Uterus (tissue), 2 donors: ENCODE measurements around the gene PRELID3B.

ENCODE experiments used
- POLR2A ChIP-seq, 2 donors: fragments of 450-650 bp; IDR thresholded peaks; one replicate each; pipeline ENCODE4 v1.6.1; 2016; ENCODE audit warnings: antibody characterized with exemption in 2 of 2, mild to moderate bottlenecking in 1 of 2, moderate library complexity in 1 of 2
- TF ChIP-seq, protein P1 (sequence below), 4 experiments: fragments of 200-600 bp in 2 of 4; fragments of 450-650 bp in 2 of 4; sonication (generic) in 2 of 4; IDR thresholded peaks; one replicate each; pipeline ENCODE4 v1.5.1; 2016 to 2019; ENCODE audit warnings: antibody characterized with exemption in 4 of 4, mild to moderate bottlenecking in 2 of 4, moderate library complexity in 1 of 4

DNA sequence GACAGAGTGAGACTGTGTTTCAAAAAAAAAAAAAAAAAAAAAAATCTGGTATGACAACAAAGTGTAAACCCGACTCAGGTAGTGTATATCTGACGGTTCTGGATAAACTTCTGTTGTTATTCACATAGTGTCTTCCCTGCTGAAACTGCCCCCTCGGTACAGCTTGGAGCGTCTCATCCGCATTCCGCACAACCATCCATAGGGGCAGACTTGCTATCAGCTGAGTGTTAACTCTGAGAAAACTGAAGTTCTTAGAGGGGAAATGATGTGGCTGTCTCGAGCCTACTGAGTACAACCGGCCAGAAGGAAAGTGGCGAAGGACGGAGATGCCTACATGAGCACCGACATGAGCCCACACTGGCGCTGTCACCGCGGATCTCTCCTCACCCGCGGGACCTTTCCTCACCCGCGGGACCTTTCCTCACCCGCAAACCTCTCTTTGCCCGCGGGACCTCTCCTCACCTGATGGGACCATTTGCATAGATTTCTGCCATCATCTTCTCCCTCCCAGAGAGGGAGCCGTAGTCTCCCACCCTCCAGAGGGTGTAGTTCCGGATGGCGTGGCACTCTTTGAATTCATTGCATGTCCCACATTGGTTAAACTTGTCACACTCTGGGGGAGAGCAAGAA is 45.3 kb downstream of the PRELID3B start:
- TF ChIP-seq, protein P1, sequence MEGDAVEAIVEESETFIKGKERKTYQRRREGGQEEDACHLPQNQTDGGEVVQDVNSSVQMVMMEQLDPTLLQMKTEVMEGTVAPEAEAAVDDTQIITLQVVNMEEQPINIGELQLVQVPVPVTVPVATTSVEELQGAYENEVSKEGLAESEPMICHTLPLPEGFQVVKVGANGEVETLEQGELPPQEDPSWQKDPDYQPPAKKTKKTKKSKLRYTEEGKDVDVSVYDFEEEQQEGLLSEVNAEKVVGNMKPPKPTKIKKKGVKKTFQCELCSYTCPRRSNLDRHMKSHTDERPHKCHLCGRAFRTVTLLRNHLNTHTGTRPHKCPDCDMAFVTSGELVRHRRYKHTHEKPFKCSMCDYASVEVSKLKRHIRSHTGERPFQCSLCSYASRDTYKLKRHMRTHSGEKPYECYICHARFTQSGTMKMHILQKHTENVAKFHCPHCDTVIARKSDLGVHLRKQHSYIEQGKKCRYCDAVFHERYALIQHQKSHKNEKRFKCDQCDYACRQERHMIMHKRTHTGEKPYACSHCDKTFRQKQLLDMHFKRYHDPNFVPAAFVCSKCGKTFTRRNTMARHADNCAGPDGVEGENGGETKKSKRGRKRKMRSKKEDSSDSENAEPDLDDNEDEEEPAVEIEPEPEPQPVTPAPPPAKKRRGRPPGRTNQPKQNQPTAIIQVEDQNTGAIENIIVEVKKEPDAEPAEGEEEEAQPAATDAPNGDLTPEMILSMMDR (IDR thresholded peaks at IDR 0.05), result no peak
- no peak for TF ChIP-seq POLR2A (IDR thresholded peaks at IDR 0.05)
